ENCODE data around the gene TELO2.

- no peak for TF ChIP-seq CTCF (IDR thresholded peaks at IDR 0.05)
- no peak for TF ChIP-seq POLR2A (IDR thresholded peaks at IDR 0.05)
- TF ChIP-seq EP300 (IDR thresholded peaks at IDR 0.05), result no peak
Observed at GRCh38 chr16:1553946-1554825, 61.0 kb downstream of the TELO2 start.
